Right lobe of liver (tissue), 6 donors: Measurements from ENCODE around the gene KCTD2. TPM values are rescaled to one million over a fixed set of nuclear protein-coding genes. Genes with fewer than 3 reads are reported as not detected.

ENCODE experiments used
- ATAC-seq, 4 donors: fragments of 200-7000 bp; cut with Tn5 transposase; one replicate each; pipeline ENCODE4 v1.9.1; 2020; ENCODE audit warnings: mild to moderate bottlenecking in 4 of 4, moderate library complexity in 4 of 4
- DNase-seq, 3 donors: peaks; one replicate each; pipeline ENCODE4 v3.0.0-alpha.2; 2020
- H3K27ac ChIP-seq, 3 donors: fragments of 200-600 bp; one replicate each; pipeline ENCODE4 v1.8.0; 2022
- H3K27me3 ChIP-seq, 2 donors: fragments of 200-600 bp; one replicate each; pipeline ENCODE4 v1.8.0; 2022
- H3K36me3 ChIP-seq, 4 donors: fragments of 200-600 bp; sonication (generic) in 1 of 4; one replicate each; pipeline versions ENCODE4 v1.5.1 to v1.8.0; 2017 to 2022; ENCODE audit warnings: control low read depth in 1 of 4
- H3K4me1 ChIP-seq, 4 donors: fragments of 200-600 bp; sonication (generic) in 1 of 4; one replicate each; pipeline versions ENCODE4 v1.5.1 to v1.8.0; 2017 to 2022; ENCODE audit warnings: control low read depth in 1 of 4
- H3K4me3 ChIP-seq, 3 donors: fragments of 200-600 bp; one replicate each; pipeline ENCODE4 v1.8.0; 2022
- H3K9me3 ChIP-seq, 4 donors: fragments of 200-600 bp; sonication (generic) in 1 of 4; one replicate each; pipeline versions ENCODE4 v1.5.1 to v1.8.0; 2017 to 2022; ENCODE audit warnings: control low read depth in 1 of 4
- CTCF ChIP-seq, 4 donors: fragments of 200-600 bp in 3 of 4; fragments of 450-650 bp in 1 of 4; IDR thresholded peaks; one replicate each; pipeline versions ENCODE4 v1.5.1 to v1.8.0; 2016 to 2022; ENCODE audit warnings: antibody characterized with exemption in 4 of 4, mild to moderate bottlenecking in 2 of 4
- POLR2A ChIP-seq: fragments of 450-650 bp; IDR thresholded peaks from one replicate; pipeline ENCODE4 v1.6.1; 2017; ENCODE audit warnings: antibody characterized with exemption, mild to moderate bottlenecking
- whole genome bisulfite sequencing: methylation state at CpG from one replicate; pipeline ENCODE4 v1.1.6; 2018; ENCODE audit warnings: low coverage, low lambda C conversion rate; ENCODE audit not compliant: insufficient coverage; ENCODE audit errors: missing lambda C conversion rate; 5-methylcytosine and 5-hydroxymethylcytosine counted together
- intact Hi-C, 2 donors: fragments of 100-400 bp; cut with DNase I; formaldehyde crosslinking; loops; one replicate each; pipeline versions ENCODE4 v1.11.2 to v1.14.1; 2022
- total RNA-seq, 6 experiments: library from RNA; depleted of rRNA in 2 of 6; stranded (reverse); fragments of >200 nt in 2 of 6; fragmentation: NEBNext Ultra II Directional in 3 of 6; extraction: Animal tissue kit (Norgen Biotek cat#: 25700) in 3 of 6; gene quantifications; one replicate each; pipeline versions ENCODE4 v1.1.0 to v1.2.4, GENCODE V29; 2016 to 2023
- donor health status: DM: no; HTN: yes; CAD: no.
- donor health status: DM: no; HTN: no; CAD: no.
- donor health status: DM: no; HTN: no; CAD: no.
- donor health status: DM: no; HTN: yes; CAD: no.
- donor health status: DM: no; HTN: yes; CAD: no.

KCTD2 gene
- total RNA-seq, 6 experiments from 2014 or later, result 7.2 to 10.3 (median 8.1) TPM

DNA sequence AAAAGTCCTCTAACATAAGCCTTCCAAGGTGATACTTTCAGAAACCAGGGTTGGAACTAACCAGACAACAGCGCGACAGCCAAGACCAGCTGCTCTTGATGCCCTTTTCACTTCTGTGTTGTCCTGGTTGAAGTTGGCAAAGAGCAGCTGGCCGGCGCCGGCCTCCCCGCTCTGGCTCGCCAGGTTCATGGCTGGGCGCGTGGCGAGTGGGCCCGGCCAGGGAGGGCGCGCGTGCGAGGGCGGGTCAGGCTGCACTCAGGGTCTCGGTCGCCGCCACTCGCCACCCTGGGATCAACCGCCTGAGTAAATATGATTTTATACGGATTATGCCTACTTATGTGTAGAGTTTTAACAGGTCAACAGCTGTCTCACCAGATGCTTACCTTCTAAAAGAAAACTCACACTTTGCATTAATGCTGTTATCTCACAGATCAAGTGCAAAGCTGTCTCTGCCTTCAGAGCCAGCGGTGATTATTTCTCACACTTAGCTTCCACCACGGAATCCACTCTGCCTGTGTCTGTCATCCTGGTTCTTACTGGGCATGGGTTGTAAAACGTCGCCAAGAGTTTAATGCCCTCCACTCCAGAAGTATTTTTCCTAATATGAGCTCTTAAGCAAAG is 13.5 kb downstream of the KCTD2 start:
- no peak for TF ChIP-seq POLR2A
- no peak for TF ChIP-seq CTCF (IDR thresholded peaks at IDR 0.05)
- Histone ChIP-seq H3K27me3 (no peaks in the 10 kb centered on the region), H3K36me3 (peaks cover 0 to 28% (median 12%) of the 10 kb centered on the region in 4 donors), H3K9me3 (no peaks in the 10 kb centered on the region), H3K4me3 (no peak overlapping the region), H3K27ac (no peak overlapping the region), H3K4me1 (peaks cover 0 to 14% (median 0%) of the 10 kb centered on the region in 4 donors)
- DNase-seq (peak in 1 of 3 donors; percentile 72), ATAC-seq (peak; percentile 65 to 83 (median 81))
- WGBS, result 49% methylated on average over 24 of the region's 26 CpGs
- intact Hi-C loops, result loop anchor here in 1 of 2 donors (10.0 kb wide), 1 partner anchor 54 kb away; no protein-coding TSS in a partner anchor

DNA sequence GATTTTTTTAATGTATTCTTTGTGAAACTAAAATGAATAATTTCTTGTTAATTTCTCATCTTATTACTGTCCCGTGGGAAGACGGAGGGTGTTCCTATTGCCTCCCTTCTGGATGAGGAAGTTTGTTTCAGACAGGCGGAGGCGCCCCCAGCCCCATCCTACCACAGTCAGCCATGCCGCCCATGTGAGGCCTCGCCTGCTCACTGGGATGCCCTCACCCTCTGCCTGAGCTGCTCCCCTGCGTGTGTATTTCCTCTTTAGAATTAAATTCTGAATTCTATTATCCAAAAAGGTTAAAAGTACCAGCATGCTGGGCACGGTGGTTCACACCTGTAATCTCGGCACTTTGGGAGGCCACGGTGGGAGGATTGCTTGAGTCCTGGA is 14.0 kb downstream of the KCTD2 start:
- ATAC-seq (no peak), DNase-seq (no peak)
- intact Hi-C loops, result loop anchor here in 1 of 2 donors (10.0 kb wide), 1 partner anchor 54 kb away; no protein-coding TSS in a partner anchor
- H3K27me3 ChIP-seq, result no peaks in the 10 kb centered on the region
- H3K36me3 ChIP-seq, result peaks cover 0 to 28% (median 12%) of the 10 kb centered on the region in 4 donors
- 86% methylated on average over 9 of the region's 10 CpGs for WGBS
- no peak for TF ChIP-seq POLR2A
- TF ChIP-seq CTCF (IDR thresholded peaks at IDR 0.05), result no peak
- H3K4me1 ChIP-seq, result peaks cover 0 to 14% (median 0%) of the 10 kb centered on the region in 4 donors
- H3K4me3 ChIP-seq, result no peak overlapping the region
- no peaks in the 10 kb centered on the region for H3K9me3 ChIP-seq
- H3K27ac ChIP-seq, result no peak overlapping the region

- H3K4me1 ChIP-seq, result peaks cover 0 to 14% (median 0%) of the 10 kb centered on the region in 4 donors
- intact Hi-C loops, result loop anchor here in 1 of 2 donors (10.0 kb wide), 1 partner anchor 53 kb away; no protein-coding TSS in a partner anchor
- H3K9me3 ChIP-seq, result no peaks in the 10 kb centered on the region
- peaks cover 0 to 23% (median 12%) of the 10 kb centered on the region in 4 donors for H3K36me3 ChIP-seq
- DNase-seq (no peak), ATAC-seq (no peak)
- no peak for TF ChIP-seq POLR2A
- no peak for TF ChIP-seq CTCF (IDR thresholded peaks at IDR 0.05)
- 92% methylated on average over 6 of the region's 8 CpGs for WGBS
- no peak overlapping the region for H3K4me3 ChIP-seq
- H3K27me3 ChIP-seq, result no peaks in the 10 kb centered on the region
- no peak overlapping the region for H3K27ac ChIP-seq
Measured at GRCh38 chr17:75061618-75062017, 14.6 kb downstream of the KCTD2 start.

DNA sequence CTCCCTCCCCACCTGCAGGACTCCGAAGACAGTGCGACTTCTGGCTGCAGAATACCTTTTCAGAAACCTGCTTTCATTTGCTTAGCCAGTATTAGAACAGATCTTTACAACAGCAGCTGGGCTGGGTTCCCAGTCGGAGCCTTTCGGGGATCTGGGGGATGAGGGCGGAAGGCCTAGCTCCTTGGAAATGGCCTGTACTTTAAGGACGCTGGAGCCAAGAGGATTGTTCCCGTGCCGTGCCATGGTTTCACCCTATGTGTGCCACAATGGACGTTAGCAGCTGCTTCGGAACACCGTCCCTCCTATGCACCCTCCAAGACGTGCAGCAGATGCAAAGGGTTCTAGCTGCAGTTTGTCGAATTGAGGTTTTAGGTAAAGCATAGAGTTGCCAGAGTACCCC is 16.2 kb downstream of the KCTD2 start:
- peaks cover 0 to 14% (median 0%) of the 10 kb centered on the region in 4 donors for H3K4me1 ChIP-seq
- ATAC-seq (no peak), DNase-seq (no peak)
- H3K36me3 ChIP-seq, result peaks cover 0 to 23% (median 12%) of the 10 kb centered on the region in 4 donors
- intact Hi-C loops, result loop anchor here in 1 of 2 donors (10.0 kb wide), 1 partner anchor 52 kb away; no protein-coding TSS in a partner anchor
- H3K9me3 ChIP-seq, result no peaks in the 10 kb centered on the region
- no peak overlapping the region for H3K4me3 ChIP-seq
- H3K27ac ChIP-seq, result no peak overlapping the region
- WGBS, result 88% methylated on average over 3 of the region's 13 CpGs
- H3K27me3 ChIP-seq, result no peaks in the 10 kb centered on the region
- TF ChIP-seq CTCF (IDR thresholded peaks at IDR 0.05) (no peak), POLR2A (no peak)
